Tracheal epithelial cell (primary cell): Measurements from ENCODE around the gene NTPCR. TPM values are rescaled to one million over a fixed set of nuclear protein-coding genes. Genes with fewer than 3 reads are reported as not detected.

ENCODE experiments used
- total RNA-seq: library from RNA; depleted of rRNA; stranded (reverse); fragments of >200 nt; gene quantifications from 2 replicates; pipeline ENCODE4 v1.2.1, GENCODE V29; 2014

Gene NTPCR
- 22.7 and 23.4 TPM in 2 replicates for total RNA-seq

GRCh38 chr1:232950197-232951176 is at the start of gene NTPCR:
TSS of gene NTPCR (plus strand) at chr1:232950611. CDS start at chr1:232950711, 100 bp downstream.

Other genes with a start within 250 kb of the NTPCR start
- 0.96 and 1.1 TPM in 2 replicates for gene MAP10, start 145.2 kb upstream of the NTPCR start, total RNA-seq